GM12892 (cell line): ENCODE data around the gene ANKRD17.

Experiments used
- POLR2A ChIP-seq: IDR thresholded peaks from 2 replicates; pipeline ENCODE4 v1.6.1; 2011; ENCODE audit warnings: low read depth, low read length, control low read depth
- POLR2AphosphoS5 ChIP-seq: IDR thresholded peaks from 2 replicates; pipeline ENCODE4 v1.6.1; 2011; ENCODE audit warnings: low read depth, low read length, control low read depth
- TAF1 ChIP-seq: IDR thresholded peaks from 2 replicates; pipeline ENCODE4 v1.6.1; 2011; ENCODE audit warnings: low read depth, mild to moderate bottlenecking, control low read depth, low read length, borderline replicate concordance

GRCh38 chr4:73299548-73300280, 41.1 kb upstream of the ANKRD17 start:
- TF ChIP-seq POLR2A (no peak), POLR2AphosphoS5 (no peak), TAF1 (no peak)
